ENCODE data around the gene ZSWIM2. TPM values are rescaled to one million over a fixed set of nuclear protein-coding genes. Genes with fewer than 3 reads are reported as not detected.

ZSWIM2 gene
- polyA plus RNA-seq, 1 donor from 2014 or later: not detected

- no peaks in the 10 kb centered on the region for H3F3A ChIP-seq (ENCODE audit: insufficient read depth, low read length, poor library complexity, severe bottlenecking)
- no peak for TF ChIP-seq TAF1 (IDR thresholded peaks at IDR 0.05; ENCODE audit: low read depth)
- no peak for TF ChIP-seq EZH2 (IDR thresholded peaks at IDR 0.05; ENCODE audit: borderline replicate concordance, insufficient read depth, low read length, poor library complexity, severe bottlenecking)
- TF ChIP-seq MXI1 (conservative IDR thresholded peaks at IDR 0.05; ENCODE audit: poor library complexity, severe bottlenecking): no peak
- TF ChIP-seq RAD21 (conservative IDR thresholded peaks at IDR 0.05): no peak
- no peak for TF ChIP-seq EP300 (conservative IDR thresholded peaks at IDR 0.05; ENCODE audit: poor library complexity, severe bottlenecking)
- no peak for TF ChIP-seq POLR2AphosphoS5 (IDR thresholded peaks at IDR 0.05)
- no peak for TF ChIP-seq SMC3 (conservative IDR thresholded peaks at IDR 0.05; ENCODE audit: poor library complexity)
- TF ChIP-seq, protein P1, sequence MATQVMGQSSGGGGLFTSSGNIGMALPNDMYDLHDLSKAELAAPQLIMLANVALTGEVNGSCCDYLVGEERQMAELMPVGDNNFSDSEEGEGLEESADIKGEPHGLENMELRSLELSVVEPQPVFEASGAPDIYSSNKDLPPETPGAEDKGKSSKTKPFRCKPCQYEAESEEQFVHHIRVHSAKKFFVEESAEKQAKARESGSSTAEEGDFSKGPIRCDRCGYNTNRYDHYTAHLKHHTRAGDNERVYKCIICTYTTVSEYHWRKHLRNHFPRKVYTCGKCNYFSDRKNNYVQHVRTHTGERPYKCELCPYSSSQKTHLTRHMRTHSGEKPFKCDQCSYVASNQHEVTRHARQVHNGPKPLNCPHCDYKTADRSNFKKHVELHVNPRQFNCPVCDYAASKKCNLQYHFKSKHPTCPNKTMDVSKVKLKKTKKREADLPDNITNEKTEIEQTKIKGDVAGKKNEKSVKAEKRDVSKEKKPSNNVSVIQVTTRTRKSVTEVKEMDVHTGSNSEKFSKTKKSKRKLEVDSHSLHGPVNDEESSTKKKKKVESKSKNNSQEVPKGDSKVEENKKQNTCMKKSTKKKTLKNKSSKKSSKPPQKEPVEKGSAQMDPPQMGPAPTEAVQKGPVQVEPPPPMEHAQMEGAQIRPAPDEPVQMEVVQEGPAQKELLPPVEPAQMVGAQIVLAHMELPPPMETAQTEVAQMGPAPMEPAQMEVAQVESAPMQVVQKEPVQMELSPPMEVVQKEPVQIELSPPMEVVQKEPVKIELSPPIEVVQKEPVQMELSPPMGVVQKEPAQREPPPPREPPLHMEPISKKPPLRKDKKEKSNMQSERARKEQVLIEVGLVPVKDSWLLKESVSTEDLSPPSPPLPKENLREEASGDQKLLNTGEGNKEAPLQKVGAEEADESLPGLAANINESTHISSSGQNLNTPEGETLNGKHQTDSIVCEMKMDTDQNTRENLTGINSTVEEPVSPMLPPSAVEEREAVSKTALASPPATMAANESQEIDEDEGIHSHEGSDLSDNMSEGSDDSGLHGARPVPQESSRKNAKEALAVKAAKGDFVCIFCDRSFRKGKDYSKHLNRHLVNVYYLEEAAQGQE (IDR thresholded peaks at IDR 0.05; ENCODE audit: borderline replicate concordance): no peak
- TF ChIP-seq, protein P2, sequence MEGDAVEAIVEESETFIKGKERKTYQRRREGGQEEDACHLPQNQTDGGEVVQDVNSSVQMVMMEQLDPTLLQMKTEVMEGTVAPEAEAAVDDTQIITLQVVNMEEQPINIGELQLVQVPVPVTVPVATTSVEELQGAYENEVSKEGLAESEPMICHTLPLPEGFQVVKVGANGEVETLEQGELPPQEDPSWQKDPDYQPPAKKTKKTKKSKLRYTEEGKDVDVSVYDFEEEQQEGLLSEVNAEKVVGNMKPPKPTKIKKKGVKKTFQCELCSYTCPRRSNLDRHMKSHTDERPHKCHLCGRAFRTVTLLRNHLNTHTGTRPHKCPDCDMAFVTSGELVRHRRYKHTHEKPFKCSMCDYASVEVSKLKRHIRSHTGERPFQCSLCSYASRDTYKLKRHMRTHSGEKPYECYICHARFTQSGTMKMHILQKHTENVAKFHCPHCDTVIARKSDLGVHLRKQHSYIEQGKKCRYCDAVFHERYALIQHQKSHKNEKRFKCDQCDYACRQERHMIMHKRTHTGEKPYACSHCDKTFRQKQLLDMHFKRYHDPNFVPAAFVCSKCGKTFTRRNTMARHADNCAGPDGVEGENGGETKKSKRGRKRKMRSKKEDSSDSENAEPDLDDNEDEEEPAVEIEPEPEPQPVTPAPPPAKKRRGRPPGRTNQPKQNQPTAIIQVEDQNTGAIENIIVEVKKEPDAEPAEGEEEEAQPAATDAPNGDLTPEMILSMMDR (IDR thresholded peaks at IDR 0.05; ENCODE audit: poor library complexity, severe bottlenecking): no peak
- no peak overlapping the region for H3K4me3 ChIP-seq (ENCODE audit: low read length)
- H3K9me3 ChIP-seq (ENCODE audit: low read length): no peaks in the 10 kb centered on the region
- H3K27me3 ChIP-seq (ENCODE audit: insufficient read depth, low read depth, low read length): no peaks in the 10 kb centered on the region
- no peaks in the 10 kb centered on the region for H3K36me3 ChIP-seq (ENCODE audit: insufficient read depth, low read length)
- no peak overlapping the region for H2AFZ ChIP-seq (ENCODE audit: low read depth, low read length)
- H3K9ac ChIP-seq (ENCODE audit: low read length): no peak overlapping the region
- H3K9me2 ChIP-seq (ENCODE audit: insufficient read depth, low read length): no peaks in the 10 kb centered on the region
- H3K4me2 ChIP-seq (ENCODE audit: low read length): no peak overlapping the region
- no peak overlapping the region for H3K27ac ChIP-seq (ENCODE audit: low read length)
- H4K20me1 ChIP-seq (ENCODE audit: insufficient read depth): no peaks in the 10 kb centered on the region
- H3K79me2 ChIP-seq (replicated peaks; ENCODE audit: insufficient read depth, low read length): no peaks in the 10 kb centered on the region
Measured at GRCh38 chr2:186852508-186852907, 3.5 kb upstream of the ZSWIM2 start.

GRCh38 chr2:186842373-186842772 is 6.6 kb downstream of the ZSWIM2 start:
- H3K36me3 ChIP-seq (ENCODE audit: insufficient read depth, low read length): no peaks in the 10 kb centered on the region
- H4K20me1 ChIP-seq (ENCODE audit: insufficient read depth): no peaks in the 10 kb centered on the region
- H3K79me2 ChIP-seq (replicated peaks; ENCODE audit: insufficient read depth, low read length): no peaks in the 10 kb centered on the region
- no peak overlapping the region for H3K4me2 ChIP-seq (ENCODE audit: low read length)
- no peak overlapping the region for H3K4me3 ChIP-seq (ENCODE audit: low read length)
- no peak overlapping the region for H3K9ac ChIP-seq (ENCODE audit: low read length)
- H3F3A ChIP-seq (ENCODE audit: insufficient read depth, low read length, poor library complexity, severe bottlenecking): no peaks in the 10 kb centered on the region
- no peaks in the 10 kb centered on the region for H3K9me2 ChIP-seq (ENCODE audit: insufficient read depth, low read length)
- no peaks in the 10 kb centered on the region for H3K9me3 ChIP-seq (ENCODE audit: low read length)
- TF ChIP-seq, protein P1 (IDR thresholded peaks at IDR 0.05; ENCODE audit: borderline replicate concordance): no peak
- no peak for TF ChIP-seq MXI1 (conservative IDR thresholded peaks at IDR 0.05; ENCODE audit: poor library complexity, severe bottlenecking)
- TF ChIP-seq, protein P2 (IDR thresholded peaks at IDR 0.05; ENCODE audit: poor library complexity, severe bottlenecking): no peak
- TF ChIP-seq TAF1 (IDR thresholded peaks at IDR 0.05; ENCODE audit: low read depth): no peak
- TF ChIP-seq POLR2AphosphoS5 (IDR thresholded peaks at IDR 0.05): no peak
- no peak for TF ChIP-seq SMC3 (conservative IDR thresholded peaks at IDR 0.05; ENCODE audit: poor library complexity)
- TF ChIP-seq EP300 (conservative IDR thresholded peaks at IDR 0.05; ENCODE audit: poor library complexity, severe bottlenecking): no peak
- TF ChIP-seq RAD21 (conservative IDR thresholded peaks at IDR 0.05): no peak
- TF ChIP-seq EZH2 (IDR thresholded peaks at IDR 0.05; ENCODE audit: borderline replicate concordance, insufficient read depth, low read length, poor library complexity, severe bottlenecking): no peak
- no peaks in the 10 kb centered on the region for H3K27me3 ChIP-seq (ENCODE audit: insufficient read depth, low read depth, low read length)
- H2AFZ ChIP-seq (ENCODE audit: low read depth, low read length): no peak overlapping the region
- H3K27ac ChIP-seq (ENCODE audit: low read length): no peak overlapping the region
